ENCODE measurements around the gene CNST.
"Not testable (repeated sequence)": the region's sequence is repeated elsewhere in the genome, so short reads cannot be mapped to it uniquely, and the experiment has no call there.

CNST gene

DNA sequence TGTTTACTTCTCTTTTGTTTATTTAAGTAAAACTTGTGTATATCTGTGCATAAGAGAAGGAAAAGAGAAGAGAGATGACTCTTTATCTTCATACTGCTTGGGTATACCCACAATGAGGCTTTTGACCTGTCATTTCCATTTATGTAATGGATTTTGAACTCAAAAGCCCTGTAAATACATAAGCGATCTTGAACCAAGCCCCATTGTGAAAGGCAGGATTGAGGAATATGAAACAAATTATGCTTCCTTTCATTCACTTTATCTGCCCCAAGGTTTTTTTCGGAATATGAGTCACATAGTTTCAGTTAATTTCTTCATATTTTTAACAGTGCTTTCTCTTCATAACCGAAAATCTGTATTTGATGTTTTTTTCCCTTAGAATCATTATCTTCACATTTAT, 21.4 kb downstream of the CNST start:
- DNase-seq = peak in 1 of 5 experiments; percentile 29

DNA sequence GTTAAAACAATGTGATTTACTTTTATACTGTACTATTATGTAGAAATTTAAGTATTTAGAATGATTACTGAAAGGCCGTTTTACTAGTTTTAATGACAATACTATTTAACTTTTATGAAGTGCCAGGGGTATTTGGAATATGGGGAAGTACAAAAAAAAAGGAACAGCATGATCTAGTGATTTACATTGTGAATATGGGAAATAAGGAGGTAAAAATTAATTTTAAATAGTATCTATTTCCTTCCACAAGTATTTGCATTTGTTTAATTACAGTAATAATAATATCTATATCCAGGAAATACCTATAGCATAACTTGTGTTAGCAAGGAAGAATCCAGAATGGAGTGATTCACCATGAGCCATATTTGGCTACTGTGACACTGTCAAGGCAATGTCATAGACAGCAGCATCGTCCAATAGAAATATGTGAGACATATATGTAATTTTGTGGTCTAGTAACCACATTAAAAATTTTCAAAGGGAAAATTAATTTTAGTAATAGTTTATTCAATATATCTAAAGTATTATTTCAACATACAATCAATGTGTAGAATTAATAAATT, 22.0 kb downstream of the CNST start:
- no peak for DNase-seq

- DNase-seq = not testable (repeated sequence)
Observed at GRCh38 chr1:246589919-246590318, 23.7 kb downstream of the CNST start.

DNA sequence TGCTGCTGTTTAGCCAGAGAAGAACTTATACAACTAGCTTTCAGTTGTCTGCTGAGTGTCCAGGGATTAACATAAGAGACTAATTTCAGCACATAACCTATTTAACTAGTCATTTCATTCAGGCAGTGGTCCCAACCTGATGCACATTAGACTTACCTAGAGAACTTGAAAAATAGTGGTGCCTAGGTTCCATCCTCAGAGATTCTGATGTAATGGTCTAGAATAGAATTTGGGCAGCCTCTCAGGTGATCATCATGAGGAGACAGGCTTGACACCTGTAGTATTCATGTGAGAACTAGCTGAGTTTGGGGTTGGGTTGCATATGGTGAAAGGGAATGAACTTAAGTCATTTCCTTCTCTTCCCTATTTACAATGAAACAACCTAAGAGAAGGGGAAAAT, 24.8 kb downstream of the CNST start:
- no peak for DNase-seq

- DNase-seq = no peak
Observed at GRCh38 chr1:246591504-246591903, 25.2 kb downstream of the CNST start.

DNA sequence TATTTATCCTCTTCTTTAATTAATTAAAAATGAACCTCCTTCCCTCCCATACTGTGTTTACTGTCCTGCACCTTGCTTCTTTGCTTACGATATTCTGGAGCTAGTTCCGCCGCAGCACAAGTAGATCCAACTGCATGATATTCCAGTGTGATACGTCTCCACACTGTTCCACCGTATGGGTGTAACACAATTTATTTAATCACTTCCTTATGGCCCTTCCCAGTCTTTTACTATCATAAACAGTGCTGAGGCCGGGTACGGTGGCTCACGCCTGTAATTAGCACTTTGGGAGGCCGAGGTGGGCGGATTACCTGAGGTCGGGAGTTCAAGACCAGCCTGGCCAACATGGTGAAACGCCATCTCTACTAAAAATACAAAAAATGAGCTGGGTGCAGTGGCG, 25.7 kb downstream of the CNST start:
- DNase-seq = no peak

DNA sequence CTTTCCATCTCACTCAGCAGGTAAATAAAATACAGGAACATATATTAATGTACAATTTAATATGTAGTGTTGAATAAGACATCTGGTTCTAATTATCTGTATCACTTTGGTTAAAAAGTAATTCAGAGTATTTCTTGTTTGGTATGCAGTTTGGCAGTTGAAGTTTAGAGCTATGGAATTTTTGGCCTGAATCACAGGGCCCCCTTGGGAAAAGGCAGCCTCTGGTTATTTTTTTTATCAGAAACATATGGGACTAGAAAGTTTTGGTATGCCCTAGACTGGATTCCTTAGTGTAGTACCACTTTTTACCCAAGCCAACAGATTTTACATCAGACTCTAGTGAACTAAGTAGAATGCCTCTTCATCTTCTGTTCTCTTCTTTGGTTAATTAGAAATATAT, 26.4 kb downstream of the CNST start:
- no peak for DNase-seq

- DNase-seq = no peak
Observed at GRCh38 chr1:246595146-246595545, 28.9 kb downstream of the CNST start.

- DNase-seq = no peak
Observed at GRCh38 chr1:246597340-246597739, 31.1 kb downstream of the CNST start.

DNA sequence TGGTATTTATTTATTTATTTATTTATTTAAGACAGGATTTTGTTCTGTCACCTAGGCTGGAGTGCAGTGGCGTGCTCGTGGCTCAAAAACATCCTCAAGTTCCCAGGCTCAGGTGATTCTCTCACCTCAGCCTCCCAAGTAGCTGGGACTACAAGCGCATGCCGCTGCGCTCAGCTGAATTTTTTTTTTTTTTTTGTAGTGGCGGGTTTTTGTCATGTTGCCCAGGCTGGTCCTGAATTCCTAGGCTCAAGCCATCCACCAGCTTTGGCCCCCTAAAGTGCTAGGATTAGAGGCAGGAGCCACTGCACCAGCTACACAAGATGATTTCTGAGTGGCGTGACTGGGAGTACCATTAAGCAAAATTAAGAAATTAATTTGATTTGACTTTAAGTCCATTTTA, 31.7 kb downstream of the CNST start:
- no peak for DNase-seq

GRCh38 chr1:246599315-246599714, 33.1 kb downstream of the CNST start:
- DNase-seq = no peak

DNA sequence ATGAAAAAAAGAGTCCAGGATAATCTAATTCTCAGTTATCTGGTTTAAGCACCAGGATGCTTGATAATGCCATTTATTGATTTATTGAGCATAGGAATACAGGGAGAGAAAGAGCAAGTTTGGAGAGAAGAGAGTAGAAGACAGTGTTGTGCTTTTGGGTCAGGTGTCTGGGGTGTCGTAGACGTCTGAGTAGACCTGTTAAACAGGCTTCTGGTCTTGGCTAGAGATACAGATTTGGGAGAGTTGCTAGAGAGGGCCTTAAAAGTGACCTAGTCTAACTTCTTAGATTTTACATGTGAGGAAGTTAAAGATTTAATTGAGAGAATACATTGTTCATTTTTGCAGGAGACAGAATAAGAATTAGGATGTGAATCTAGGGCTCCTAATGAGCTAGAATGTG, 34.3 kb downstream of the CNST start:
- no peak for DNase-seq

GRCh38 chr1:246602194-246602593, 35.9 kb downstream of the CNST start:
- peak in 1 of 5 experiments; percentile 87 for DNase-seq

DNA sequence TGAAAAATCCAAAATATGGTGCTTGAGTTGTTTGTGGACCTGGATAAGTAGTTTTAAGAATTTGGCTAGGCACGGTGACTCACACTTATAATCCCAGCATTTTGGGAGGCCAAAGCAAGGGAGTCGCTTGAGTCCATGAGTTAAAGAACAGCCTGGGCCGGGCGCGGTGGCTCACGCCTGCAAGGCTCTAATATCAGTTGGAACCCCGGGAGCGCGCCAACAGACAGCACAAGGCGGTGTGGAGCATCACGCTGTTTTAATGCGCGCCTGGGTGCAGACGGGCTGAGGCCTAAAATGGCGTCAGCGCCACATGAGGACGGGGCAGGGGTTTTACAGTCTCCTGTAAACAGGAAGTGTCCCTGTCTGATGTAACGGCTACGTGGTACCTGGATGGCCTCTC, 39.0 kb downstream of the CNST start:
- DNase-seq = not testable (repeated sequence)

GRCh38 chr1:246607462-246607861, 41.2 kb downstream of the CNST start:
- no peak for DNase-seq

GRCh38 chr1:246608616-246609376, 42.5 kb downstream of the CNST start:
- DNase-seq = peak in 1 of 5 experiments; percentile 40

- no peak for DNase-seq
Observed at GRCh38 chr1:246609632-246610031, 43.4 kb downstream of the CNST start.

DNA sequence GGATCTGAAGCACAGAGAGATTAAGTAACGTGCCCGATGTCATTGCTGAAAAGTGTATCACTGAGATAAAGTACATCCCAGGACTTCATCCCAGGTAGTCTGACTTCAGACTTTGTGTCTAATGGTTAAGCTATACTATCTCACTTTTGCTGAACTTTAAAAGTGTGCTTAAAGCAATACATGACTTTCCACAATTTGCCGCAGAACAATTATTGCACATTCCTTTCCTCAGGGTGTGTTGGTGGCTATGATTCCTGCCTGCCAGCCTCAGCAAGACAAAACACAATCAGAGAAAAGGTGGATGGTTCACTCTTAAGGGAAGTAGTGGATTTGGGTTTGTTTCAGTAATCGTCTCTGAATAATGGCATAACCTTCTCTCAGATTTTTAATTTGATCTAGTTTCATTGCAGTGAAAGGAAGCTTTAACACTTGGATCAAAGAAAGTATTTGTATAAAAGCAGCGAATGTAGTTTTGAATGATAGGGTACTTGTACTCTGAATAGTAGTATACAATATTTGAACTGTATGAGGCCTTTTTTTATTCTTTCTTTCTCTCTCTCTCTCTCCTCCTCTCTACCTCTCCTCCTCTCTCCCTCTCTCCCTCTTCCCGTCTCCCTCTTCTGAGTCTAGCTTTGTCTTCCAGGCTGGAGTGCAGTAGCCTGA, 47.0 kb downstream of the CNST start:
- no peak for DNase-seq

GRCh38 chr1:246617156-246617555, 50.9 kb downstream of the CNST start:
- DNase-seq = no peak

- DNase-seq = no peak
Observed at GRCh38 chr1:246617768-246618167, 51.5 kb downstream of the CNST start.

DNA sequence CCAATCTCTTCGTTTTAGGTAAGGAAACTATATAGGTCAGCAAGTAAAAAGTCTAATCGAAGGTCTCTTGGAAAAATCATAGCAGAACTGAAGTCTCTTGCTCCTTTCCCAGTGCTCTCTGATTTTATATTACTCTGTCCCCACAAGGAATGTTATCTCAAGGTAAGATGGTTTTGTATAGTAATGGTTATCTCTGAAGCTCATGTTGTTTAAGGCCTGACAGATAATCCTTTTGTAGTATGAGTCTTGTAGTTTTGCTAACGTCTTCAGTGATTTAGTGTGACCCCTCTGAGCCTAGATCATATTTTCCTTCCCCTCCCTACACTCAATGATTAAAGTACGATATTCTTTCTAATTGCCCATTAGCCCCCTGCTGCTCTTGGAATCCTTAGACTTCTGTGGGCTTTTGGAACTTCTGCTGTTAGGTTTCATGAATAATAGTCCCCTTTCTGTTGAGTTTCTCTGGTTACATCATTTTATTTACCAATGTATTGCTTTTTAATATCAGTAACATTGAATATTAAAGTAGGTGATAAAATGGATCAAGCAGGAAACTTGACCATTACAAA, 52.1 kb downstream of the CNST start:
- DNase-seq = no peak

GRCh38 chr1:246622035-246622652, 55.9 kb downstream of the CNST start:
- DNase-seq = no peak

GRCh38 chr1:246624091-246624490, 57.8 kb downstream of the CNST start:
- no peak for DNase-seq

Data from T-helper 2 cell (primary cell).